Gastrocnemius medialis (tissue), 4 donors: ENCODE data around the gene ASPM. TPM values are rescaled to one million over a fixed set of nuclear protein-coding genes. Genes with fewer than 3 reads are reported as not detected.

ENCODE experiments used
- ATAC-seq, 2 donors: fragments of 150-250 bp; one replicate each; pipeline ENCODE4 v1.9.1; 2016
- DNase-seq, 2 donors: peaks; one replicate each; pipeline ENCODE4 v3.0.0-alpha.2; 2019
- H3K27ac ChIP-seq, 4 donors: fragments of 200-600 bp; sonication (generic); 1 replicate in 1 of 4; 2 replicates in 3 of 4; pipeline ENCODE4 v1.5.1; 2016 to 2018; ENCODE audit warnings: mild to moderate bottlenecking in 2 of 4, moderate library complexity in 1 of 4
- H3K27me3 ChIP-seq, 3 donors: fragments of 200-600 bp; sonication (generic) in 2 of 3; 1 replicate in 1 of 3; 2 replicates in 2 of 3; pipeline versions ENCODE4 v1.5.1 to v1.6.0; 2016 to 2019; ENCODE audit warnings: mild to moderate bottlenecking in 1 of 3, moderate library complexity in 1 of 3
- H3K36me3 ChIP-seq, 2 donors: fragments of 200-600 bp; sonication (generic) in 1 of 2; one replicate each; pipeline ENCODE4 v1.5.1; 2017 to 2018
- H3K4me1 ChIP-seq, 2 donors: fragments of 200-600 bp; sonication (generic) in 1 of 2; one replicate each; pipeline ENCODE4 v1.5.1; 2016 to 2017; ENCODE audit warnings: mild to moderate bottlenecking in 2 of 2
- H3K4me3 ChIP-seq, 4 donors: fragments of 200-600 bp; sonication (generic) in 3 of 4; 1 replicate in 1 of 4; 2 replicates in 3 of 4; pipeline ENCODE4 v1.5.1; 2016 to 2019; ENCODE audit warnings: mild to moderate bottlenecking in 2 of 4
- H3K9me3 ChIP-seq, 3 donors: fragments of 200-600 bp; sonication (generic) in 2 of 3; 1 replicate in 1 of 3; 2 replicates in 2 of 3; pipeline ENCODE4 v1.5.1; 2016 to 2019
- CTCF ChIP-seq, 5 experiments: fragments of 450-650 bp in 3 of 5; fragments of 200-600 bp in 2 of 5; sonication (generic) in 2 of 5; IDR thresholded peaks in 4 of 5; conservative IDR thresholded peaks in 1 of 5; 1 replicate in 4 of 5; 2 replicates in 1 of 5; pipeline ENCODE4 v1.5.1; 2016 to 2019; ENCODE audit warnings: antibody characterized with exemption in 5 of 5, mild to moderate bottlenecking in 3 of 5, moderate library complexity in 3 of 5
- POLR2A ChIP-seq, 2 donors: fragments of 450-650 bp; IDR thresholded peaks; one replicate each; pipeline ENCODE4 v1.6.1; 2017; ENCODE audit warnings: antibody characterized with exemption in 2 of 2, mild to moderate bottlenecking in 2 of 2, moderate library complexity in 2 of 2
- in situ Hi-C, 4 donors: fragments of 200-750 bp; cut with MboI; loops; one replicate each; pipeline versions ENCODE4 v1.15.0 to v1.8.0; 2017; ENCODE audit warnings: low sequenced_read_pairs in 4 of 4
- intact Hi-C: fragments of 100-400 bp; cut with DNase I; formaldehyde crosslinking; loops from one replicate; pipeline ENCODE4 v1.15.1; 2023; ENCODE audit warnings: low total_unique reads
- total RNA-seq, 4 donors: library from RNA; depleted of rRNA; stranded (reverse); fragments of >200 nt; gene quantifications; one replicate each; pipeline versions ENCODE4 v1.1.0 to v1.2.3, GENCODE V29; 2016

Gene ASPM
- total RNA-seq, 4 donors from 2014 or later, result 0.05 to 0.52 (median 0.26) TPM

- H3K9me3 ChIP-seq, result no peaks in the 10 kb centered on the region
- H3K27me3 ChIP-seq, result no peaks in the 10 kb centered on the region
- H3K36me3 ChIP-seq, result no peaks in the 10 kb centered on the region
- no peaks in the 10 kb centered on the region for H3K4me1 ChIP-seq
- no peak overlapping the region for H3K4me3 ChIP-seq
- no peak for TF ChIP-seq CTCF (IDR thresholded peaks at IDR 0.05 in 4 of 5, conservative IDR thresholded peaks at IDR 0.05 in 1 of 5)
- no peak for TF ChIP-seq POLR2A (IDR thresholded peaks at IDR 0.05)
- no peak overlapping the region for H3K27ac ChIP-seq
- ATAC-seq (no peak), DNase-seq (no peak)
- intact Hi-C loops, result no loop called here
- in situ Hi-C loops, result no loop called here
Measured at GRCh38 chr1:197083474-197083873, 63.0 kb downstream of the ASPM start.

GRCh38 chr1:197081117-197081753 lies 65.2 kb downstream of the ASPM start:
- TF ChIP-seq CTCF (IDR thresholded peaks at IDR 0.05 in 4 of 5, conservative IDR thresholded peaks at IDR 0.05 in 1 of 5) (no peak), POLR2A (IDR thresholded peaks at IDR 0.05) (no peak)
- H3K4me1 ChIP-seq, result no peaks in the 10 kb centered on the region
- intact Hi-C loops, result no loop called here

GRCh38 chr1:197080323-197080722 lies 66.1 kb downstream of the ASPM start:
- Histone ChIP-seq H3K4me3 (no peak overlapping the region), H3K36me3 (no peaks in the 10 kb centered on the region), H3K27me3 (no peaks in the 10 kb centered on the region), H3K4me1 (no peaks in the 10 kb centered on the region), H3K27ac (no peak overlapping the region), H3K9me3 (no peaks in the 10 kb centered on the region)
- DNase-seq (no peak), ATAC-seq (no peak)
- TF ChIP-seq CTCF (IDR thresholded peaks at IDR 0.05 in 4 of 5, conservative IDR thresholded peaks at IDR 0.05 in 1 of 5) (no peak), POLR2A (IDR thresholded peaks at IDR 0.05) (no peak)
- in situ Hi-C loops, result no loop called here
- intact Hi-C loops, result no loop called here

More at GRCh38 chr1:197081117-197081753, 65.2 kb downstream of the ASPM start:
- H3K4me3 ChIP-seq, result no peak overlapping the region
- in situ Hi-C loops, result no loop called here
- H3K27me3 ChIP-seq, result no peaks in the 10 kb centered on the region
- no peaks in the 10 kb centered on the region for H3K9me3 ChIP-seq
- DNase-seq (no peak), ATAC-seq (no peak)
- H3K36me3 ChIP-seq, result no peaks in the 10 kb centered on the region
- H3K27ac ChIP-seq, result no peak overlapping the region

- no peak overlapping the region for H3K27ac ChIP-seq
- H3K4me3 ChIP-seq, result no peak overlapping the region
- DNase-seq (no peak), ATAC-seq (no peak)
- no peaks in the 10 kb centered on the region for H3K27me3 ChIP-seq
- H3K36me3 ChIP-seq, result no peaks in the 10 kb centered on the region
- no peaks in the 10 kb centered on the region for H3K4me1 ChIP-seq
- in situ Hi-C loops (no loop called here), intact Hi-C loops (no loop called here)
- H3K9me3 ChIP-seq, result no peaks in the 10 kb centered on the region
- TF ChIP-seq POLR2A (IDR thresholded peaks at IDR 0.05), result no peak
- TF ChIP-seq CTCF (IDR thresholded peaks at IDR 0.05 in 4 of 5, conservative IDR thresholded peaks at IDR 0.05 in 1 of 5), result no peak
Measured at GRCh38 chr1:197076585-197076984, 69.9 kb downstream of the ASPM start.

GRCh38 chr1:197073978-197074377 lies 72.5 kb downstream of the ASPM start:
- H3K4me1 ChIP-seq, result no peaks in the 10 kb centered on the region
- no peak for DNase-seq
- TF ChIP-seq POLR2A (IDR thresholded peaks at IDR 0.05), result no peak
- no peak for TF ChIP-seq CTCF (IDR thresholded peaks at IDR 0.05 in 4 of 5, conservative IDR thresholded peaks at IDR 0.05 in 1 of 5)
- no peak overlapping the region for H3K4me3 ChIP-seq
- H3K9me3 ChIP-seq, result no peaks in the 10 kb centered on the region
- no peak for ATAC-seq
- H3K27me3 ChIP-seq, result no peaks in the 10 kb centered on the region
- in situ Hi-C loops (no loop called here), intact Hi-C loops (no loop called here)
- H3K27ac ChIP-seq, result no peak overlapping the region
- no peaks in the 10 kb centered on the region for H3K36me3 ChIP-seq
